ENCODE measurements around the gene KIAA1328.

Gene KIAA1328

GRCh38 chr18:37247497-37248161 is 418.7 kb downstream of the KIAA1328 start:
- Histone ChIP-seq H3K4me3 (no peak overlapping the region), H3K9me3 (no peaks in the 10 kb centered on the region), H3K27me3 (peaks cover 0 to 41% of the 10 kb centered on the region in 2 donors), H3K27ac (no peak overlapping the region), H3K4me1 (peaks cover 0 to 4% (median 0%) of the 10 kb centered on the region in 4 donors), H3K36me3 (no peaks in the 10 kb centered on the region)
- DNase-seq: no peak
- TF ChIP-seq CTCF (IDR thresholded peaks at IDR 0.05): no peak
- intact Hi-C loops (cut with DNase I; ENCODE audit: low total_unique reads): no loop called here

GRCh38 chr18:37248281-37248680 is 419.4 kb downstream of the KIAA1328 start:
- Histone ChIP-seq H3K36me3 (no peaks in the 10 kb centered on the region), H3K27me3 (peaks cover 0 to 48% of the 10 kb centered on the region in 2 donors), H3K4me1 (peaks cover 0 to 2% (median under 1%) of the 10 kb centered on the region in 4 donors), H3K9me3 (no peaks in the 10 kb centered on the region), H3K4me3 (no peak overlapping the region), H3K27ac (no peak overlapping the region)
- no peak for TF ChIP-seq CTCF (IDR thresholded peaks at IDR 0.05)
- intact Hi-C loops (cut with DNase I; ENCODE audit: low total_unique reads): no loop called here
- DNase-seq: no peak

- Histone ChIP-seq H3K27me3 (peaks cover 0 to 58% of the 10 kb centered on the region in 2 donors), H3K36me3 (no peaks in the 10 kb centered on the region), H3K27ac (no peak overlapping the region), H3K9me3 (no peaks in the 10 kb centered on the region), H3K4me1 (peaks cover 0 to 12% (median 7%) of the 10 kb centered on the region in 4 donors), H3K4me3 (no peak overlapping the region)
- no peak for TF ChIP-seq CTCF (IDR thresholded peaks at IDR 0.05)
- DNase-seq: no peak
- intact Hi-C loops (cut with DNase I; ENCODE audit: low total_unique reads): no loop called here
These were observed 420.4 kb downstream of the KIAA1328 start for GRCh38 chr18:37249171-37249886.

GRCh38 chr18:37249895-37250618 is 421.1 kb downstream of the KIAA1328 start:
- peaks cover 0 to 16% (median 10%) of the 10 kb centered on the region in 4 donors for H3K4me1 ChIP-seq
- H3K27ac ChIP-seq: no peak overlapping the region
- DNase-seq: no peak
- no peak for TF ChIP-seq CTCF (IDR thresholded peaks at IDR 0.05)
- no peaks in the 10 kb centered on the region for H3K36me3 ChIP-seq
- peaks cover 0 to 60% of the 10 kb centered on the region in 2 donors for H3K27me3 ChIP-seq
- H3K9me3 ChIP-seq: no peaks in the 10 kb centered on the region
- intact Hi-C loops (cut with DNase I; ENCODE audit: low total_unique reads): no loop called here
- no peak overlapping the region for H3K4me3 ChIP-seq

- H3K36me3 ChIP-seq: no peaks in the 10 kb centered on the region
- DNase-seq: no peak
- intact Hi-C loops (cut with DNase I; ENCODE audit: low total_unique reads): no loop called here
These were observed 422.8 kb downstream of the KIAA1328 start for GRCh38 chr18:37251679-37252078.

More at GRCh38 chr18:37251679-37252078, 422.8 kb downstream of the KIAA1328 start:
- peaks cover 0 to 71% of the 10 kb centered on the region in 2 donors for H3K27me3 ChIP-seq
- TF ChIP-seq CTCF (IDR thresholded peaks at IDR 0.05): no peak
- no peak overlapping the region for H3K4me3 ChIP-seq
- peaks cover 0 to 16% (median 10%) of the 10 kb centered on the region in 4 donors for H3K4me1 ChIP-seq
- no peak overlapping the region for H3K27ac ChIP-seq
- H3K9me3 ChIP-seq: no peaks in the 10 kb centered on the region
